HCT116 (cell line): ENCODE measurements around the gene SLC35F3. TPM values are rescaled to one million over a fixed set of nuclear protein-coding genes. Genes with fewer than 3 reads are reported as not detected.

Source experiments
- ATAC-seq: fragments of 200-7000 bp; cut with Tn5 transposase; 2 replicates; pipeline ENCODE4 v1.9.1; 2020; ENCODE audit warnings: mild to moderate bottlenecking, moderate library complexity
- BruUV-seq: library from RNA; stranded (reverse); fragments of 400-500 nt; replicated peaks from 2 replicates; lab custom pipeline; 2021; lab: Mats Ljungman, UMichigan
- CTCF ChIA-PET: fragments of 300-600 bp; sonication (Branson Sonifier 250); formaldehyde crosslinking; loops from one replicate; lab custom pipeline; 2021; ENCODE audit warnings: antibody characterized with exemption; lab: Charles Lee
- POLR2A ChIA-PET: fragments of 300-600, 350-600 bp; sonication (Branson Sonifier 250); formaldehyde crosslinking; loops from one replicate; lab custom pipeline; 2021; ENCODE audit warnings: antibody characterized with exemption; lab: Charles Lee
- RAD21 ChIA-PET, 2 experiments: fragments of 300-600 bp; sonication (Branson Sonifier 250); formaldehyde crosslinking; loops; one replicate each; lab custom pipeline; 2023; ENCODE audit warnings: low total read pairs in 2 of 2; ENCODE audit not compliant: uncharacterized antibody in 2 of 2, unreplicated experiment in 2 of 2, low non-redundant PET in 1 of 2; lab: Charles Lee
- DNase-seq: peaks from one replicate; pipeline ENCODE4 v3.0.0-alpha.2; 2010; ENCODE audit warnings: low read depth, low spot score
- H2AFZ ChIP-seq: fragments of 200-600 bp; shearing (Covaris generic), sonication (generic); 2 replicates; pipeline ENCODE4 v1.6.1; 2017; ENCODE audit warnings: low read depth, mixed run types, mixed read lengths, antibody characterized with exemption, low read length; ENCODE audit not compliant: poor library complexity, severe bottlenecking
- H3K27ac ChIP-seq: 2 replicates; pipeline ENCODE4 v1.5.1; 2012; ENCODE audit warnings: low read depth, low read length
- H3K27me3 ChIP-seq: fragments of 200-600 bp; sonication (generic); 2 replicates; pipeline ENCODE4 v1.6.1; 2016; ENCODE audit warnings: mixed run types, low read length, mixed read lengths; ENCODE audit not compliant: insufficient read depth
- H3K36me3 ChIP-seq, 2 experiments: fragments of 200-500 bp in 1 of 2; fragments of 200-600 bp in 1 of 2; sonication (Bioruptor generic) in 1 of 2; sonication (generic) in 1 of 2; 2 replicates each; pipeline versions ENCODE4 v1.5.1 to v1.6.1; 2014 to 2016; ENCODE audit warnings: low read length in 2 of 2, inconsistent platforms in 1 of 2, mixed read lengths in 1 of 2, mixed run types in 1 of 2; ENCODE audit not compliant: insufficient read depth in 2 of 2, control insufficient read depth in 1 of 2
- H3K4me1 ChIP-seq, 2 experiments: fragments of 200-600 bp in 1 of 2; sonication (generic) in 1 of 2; 2 replicates each; pipeline versions ENCODE4 v1.5.1 to v1.6.1; 2012 to 2017; ENCODE audit warnings: low read length in 2 of 2, inconsistent platforms in 1 of 2, mild to moderate bottlenecking in 1 of 2, mixed read lengths in 1 of 2, mixed run types in 1 of 2, moderate library complexity in 1 of 2; ENCODE audit not compliant: insufficient read depth in 2 of 2, control insufficient read depth in 1 of 2
- H3K4me2 ChIP-seq: fragments of 200-600 bp; sonication (generic); 2 replicates; pipeline ENCODE4 v1.6.1; 2017; ENCODE audit warnings: mixed run types, low read length, mixed read lengths
- H3K4me3 ChIP-seq, 2 experiments: fragments of 200-600 bp in 1 of 2; sonication (generic) in 1 of 2; replicated peaks in 1 of 2; 2 replicates each; pipeline ENCODE4 v1.5.1; 2011 to 2016; ENCODE audit warnings: low read length in 2 of 2, control low read depth in 1 of 2, low read depth in 1 of 2, mild to moderate bottlenecking in 1 of 2, mixed read lengths in 1 of 2, mixed run types in 1 of 2
- H3K79me2 ChIP-seq: fragments of 200-600 bp; sonication (generic); 2 replicates; pipeline ENCODE4 v1.6.1; 2017; ENCODE audit warnings: mild to moderate bottlenecking, mixed run types, low read length, moderate library complexity, mixed read lengths; ENCODE audit not compliant: insufficient read depth
- H3K9ac ChIP-seq: fragments of 200-600 bp; sonication (generic); 2 replicates; pipeline ENCODE4 v1.6.1; 2016; ENCODE audit warnings: low read length, mixed read lengths
- H3K9me2 ChIP-seq: fragments of 200-600 bp; sonication (generic), shearing (Covaris generic); 2 replicates; pipeline ENCODE4 v1.6.1; 2017; ENCODE audit warnings: mixed run types, mild to moderate bottlenecking, moderate library complexity; ENCODE audit not compliant: insufficient read depth
- H3K9me3 ChIP-seq, 2 experiments: fragments of 200-500 bp in 1 of 2; fragments of 200-600 bp in 1 of 2; sonication (Bioruptor generic) in 1 of 2; sonication (generic) in 1 of 2; 2 replicates each; pipeline ENCODE4 v1.6.1; 2014 to 2017; ENCODE audit warnings: low read length in 2 of 2, mixed read lengths in 2 of 2, inconsistent platforms in 1 of 2, low read depth in 1 of 2, mild to moderate bottlenecking in 1 of 2, mixed run types in 1 of 2, moderate library complexity in 1 of 2; ENCODE audit not compliant: control insufficient read depth in 1 of 2, insufficient read depth in 1 of 2
- H4K20me1 ChIP-seq: fragments of 200-600 bp; sonication (generic), shearing (Covaris generic); 2 replicates; pipeline ENCODE4 v1.6.1; 2017; ENCODE audit warnings: mixed run types, mild to moderate bottlenecking, moderate library complexity; ENCODE audit not compliant: insufficient read depth
- CEBPB ChIP-seq: IDR thresholded peaks from 2 replicates; pipeline ENCODE4 v1.6.1; 2012; ENCODE audit warnings: low read depth
- CTCF ChIP-seq, 3 experiments: fragments of 200-600 bp in 1 of 3; sonication (generic) in 1 of 3; IDR thresholded peaks in 2 of 3; conservative IDR thresholded peaks in 1 of 3; 2 replicates each; pipeline ENCODE4 v1.5.1; 2012 to 2017; ENCODE audit warnings: low read depth in 2 of 3, low read length in 2 of 3, antibody characterized with exemption in 1 of 3, borderline replicate concordance in 1 of 3, control low read depth in 1 of 3, mild to moderate bottlenecking in 1 of 3, mixed read lengths in 1 of 3, mixed run types in 1 of 3, moderate library complexity in 1 of 3; ENCODE audit not compliant: insufficient read depth in 1 of 3
- ELF1 ChIP-seq: IDR thresholded peaks from 2 replicates; pipeline ENCODE4 v1.6.1; 2012; ENCODE audit warnings: low read depth, borderline replicate concordance
- REST ChIP-seq: IDR thresholded peaks from 2 replicates; pipeline ENCODE4 v1.6.1; 2012; ENCODE audit warnings: low read depth
- ZBTB33 ChIP-seq: IDR thresholded peaks from 2 replicates; pipeline ENCODE4 v1.6.1; 2011; ENCODE audit warnings: mild to moderate bottlenecking, low read length, moderate library complexity; ENCODE audit not compliant: insufficient replicate concordance; ENCODE audit errors: extremely low read depth
- ZFX ChIP-seq: fragments of 450-650 bp; IDR thresholded peaks from 2 replicates; pipeline ENCODE4 v1.6.1; 2017
- intact Hi-C: fragments of 100-400 bp; cut with micrococcal nuclease; formaldehyde crosslinking; loops from 2 replicates; pipeline ENCODE4 v1.10.0; 2022
- total RNA-seq: library from RNA; stranded (reverse); gene quantifications from one replicate; pipeline ENCODE4 v1.2.1, GENCODE V29; 2021; ENCODE audit not compliant: unreplicated experiment

Gene SLC35F3
- total RNA-seq, 1 experiment from 2014 or later = 6.4 TPM

GRCh38 chr1:234148350-234148749 is 243.9 kb downstream of the SLC35F3 start:
- Histone ChIP-seq H3K4me3 (no peak overlapping the region), H3K27me3 (no peaks in the 10 kb centered on the region), H3K36me3 (no peaks in the 10 kb centered on the region), H3K9me2 (no peaks in the 10 kb centered on the region), H3K4me1 (no peaks in the 10 kb centered on the region), H3K79me2 (no peaks in the 10 kb centered on the region), H3K4me2 (no peak overlapping the region), H3K27ac (no peak overlapping the region), H3K9me3 (peaks cover 0 to 6% of the 10 kb centered on the region in 2 experiments; a peak in 1 of 4 replicates), H3K9ac (no peak overlapping the region), H4K20me1 (no peaks in the 10 kb centered on the region), H2AFZ (no peak overlapping the region)
- RAD21 ChIA-PET = no interaction called here
- POLR2A ChIA-PET = no interaction called here
- no TSS peak for BruUV-seq
- ATAC-seq (no peak), DNase-seq (no peak)
- TF ChIP-seq CEBPB (no peak), ELF1 (no peak), ZBTB33 (no peak), CTCF (IDR thresholded peaks at IDR 0.05 in 2 of 3, conservative IDR thresholded peaks at IDR 0.05 in 1 of 3; ENCODE audit: borderline replicate concordance in 1 of 3, insufficient read depth in 1 of 3, low read depth in 2 of 3, low read length in 2 of 3) (no peak), REST (no peak), ZFX (no peak)
- CTCF ChIA-PET = no interaction called here
- intact Hi-C loops = no loop called here
